Transverse colon (tissue), 4 donors: ENCODE measurements around the gene CLASP2. TPM values are rescaled to one million over a fixed set of nuclear protein-coding genes. Genes with fewer than 3 reads are reported as not detected.

Source experiments
- DNase-seq: peaks from one replicate; pipeline ENCODE4 v3.0.0-alpha.2; 2019
- H3K27ac ChIP-seq, 4 donors: fragments of 200-600 bp; sonication (generic); 2 replicates each; pipeline ENCODE4 v1.5.1; 2016 to 2018; ENCODE audit warnings: inconsistent platforms in 4 of 4
- H3K27me3 ChIP-seq: fragments of 200-600 bp; sonication (generic); 2 replicates; pipeline ENCODE4 v1.5.1; 2017; ENCODE audit warnings: inconsistent platforms
- H3K36me3 ChIP-seq, 4 donors: fragments of 200-600 bp; sonication (generic); 2 replicates each; pipeline ENCODE4 v1.5.1; 2017 to 2019; ENCODE audit warnings: inconsistent platforms in 4 of 4
- H3K4me1 ChIP-seq, 4 donors: fragments of 200-600 bp; sonication (generic); 2 replicates each; pipeline ENCODE4 v1.5.1; 2017 to 2020; ENCODE audit warnings: inconsistent platforms in 4 of 4
- H3K4me3 ChIP-seq, 4 donors: fragments of 200-600 bp; sonication (generic); 1 replicate in 1 of 4; 2 replicates in 3 of 4; pipeline versions ENCODE4 v1.5.1 to v1.6.1; 2017 to 2019; ENCODE audit warnings: inconsistent platforms in 4 of 4
- H3K9me3 ChIP-seq, 2 donors: fragments of 200-600 bp; sonication (generic); 2 replicates each; pipeline ENCODE4 v1.5.1; 2017 to 2019; ENCODE audit warnings: inconsistent platforms in 2 of 2
- EP300 ChIP-seq: sonication (generic); formaldehyde crosslinking; IDR thresholded peaks from one replicate; pipeline ENCODE4 v1.6.1; 2017; ENCODE audit warnings: antibody characterized with exemption, low read depth
- POLR2A ChIP-seq: fragments of 450-650 bp; IDR thresholded peaks from one replicate; pipeline ENCODE4 v1.6.1; 2016; ENCODE audit warnings: antibody characterized with exemption, mild to moderate bottlenecking, moderate library complexity
- POLR2AphosphoS5 ChIP-seq, 3 donors: sonication (generic); formaldehyde crosslinking; IDR thresholded peaks; one replicate each; pipeline ENCODE4 v1.6.1; 2016; ENCODE audit warnings: antibody characterized with exemption in 3 of 3
- WGBS, 2 donors: methylation state at CpG; one replicate each; pipeline ENCODE4 v1.1.5; 2018; ENCODE audit warnings: low coverage in 1 of 2; 5-methylcytosine and 5-hydroxymethylcytosine counted together
- in situ Hi-C, 4 donors: fragments of 200-750 bp; cut with MboI; loops; one replicate each; pipeline versions ENCODE4 v1.15.0 to v1.15.1; 2017; ENCODE audit warnings: low sequenced_read_pairs in 3 of 4, low pct_ligation_motif_present in 1 of 4, low pct_unique_long_range_greater_than_20kb in 1 of 4
- intact Hi-C: fragments of 100-400 bp; cut with DNase I; formaldehyde crosslinking; loops from one replicate; pipeline ENCODE4 v1.15.1; 2023; ENCODE audit warnings: low total_unique reads
- total RNA-seq, 4 donors: library from RNA; depleted of rRNA; stranded (reverse); fragments of >200 nt; gene quantifications; one replicate each; pipeline ENCODE4 v1.1.0, GENCODE V29; 2016
- TF ChIP-seq, protein P1 (sequence below), 5 experiments: fragments of 200-600 bp in 3 of 5; fragments of 450-650 bp in 2 of 5; sonication (generic) in 3 of 5; IDR thresholded peaks; 1 replicate in 2 of 5; 2 replicates in 3 of 5; pipeline ENCODE4 v1.5.1; 2016 to 2017; ENCODE audit warnings: antibody characterized with exemption in 5 of 5, inconsistent platforms in 3 of 5, mild to moderate bottlenecking in 2 of 5, moderate library complexity in 1 of 5

Gene CLASP2
- total RNA-seq, 4 donors from 2014 or later: 50.0 to 119 (median 56.6) TPM

DNA sequence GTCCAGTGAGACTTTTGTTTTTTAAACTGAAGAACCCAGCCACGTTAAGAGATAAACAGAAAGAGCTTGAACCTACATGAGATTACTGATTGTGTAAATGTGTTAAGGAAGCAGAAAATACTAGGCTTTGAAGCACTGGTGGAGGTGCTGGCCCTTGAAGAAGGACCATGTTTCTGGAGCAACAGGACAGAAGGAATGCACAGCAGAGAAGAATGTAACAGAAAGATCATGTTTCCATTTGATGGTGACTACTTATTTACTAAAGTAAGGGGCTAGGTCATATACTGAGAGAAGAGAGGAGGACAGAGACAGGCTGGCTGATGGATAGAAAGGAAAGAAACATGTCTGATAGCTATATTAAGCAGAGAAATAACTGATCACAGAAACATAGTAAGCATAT, 88.8 kb downstream of the CLASP2 start:
- no peak overlapping the region for H3K4me3 ChIP-seq
- TF ChIP-seq POLR2A: no peak
- no peak for TF ChIP-seq POLR2AphosphoS5 (IDR thresholded peaks at IDR 0.05)
- TF ChIP-seq, protein P1, sequence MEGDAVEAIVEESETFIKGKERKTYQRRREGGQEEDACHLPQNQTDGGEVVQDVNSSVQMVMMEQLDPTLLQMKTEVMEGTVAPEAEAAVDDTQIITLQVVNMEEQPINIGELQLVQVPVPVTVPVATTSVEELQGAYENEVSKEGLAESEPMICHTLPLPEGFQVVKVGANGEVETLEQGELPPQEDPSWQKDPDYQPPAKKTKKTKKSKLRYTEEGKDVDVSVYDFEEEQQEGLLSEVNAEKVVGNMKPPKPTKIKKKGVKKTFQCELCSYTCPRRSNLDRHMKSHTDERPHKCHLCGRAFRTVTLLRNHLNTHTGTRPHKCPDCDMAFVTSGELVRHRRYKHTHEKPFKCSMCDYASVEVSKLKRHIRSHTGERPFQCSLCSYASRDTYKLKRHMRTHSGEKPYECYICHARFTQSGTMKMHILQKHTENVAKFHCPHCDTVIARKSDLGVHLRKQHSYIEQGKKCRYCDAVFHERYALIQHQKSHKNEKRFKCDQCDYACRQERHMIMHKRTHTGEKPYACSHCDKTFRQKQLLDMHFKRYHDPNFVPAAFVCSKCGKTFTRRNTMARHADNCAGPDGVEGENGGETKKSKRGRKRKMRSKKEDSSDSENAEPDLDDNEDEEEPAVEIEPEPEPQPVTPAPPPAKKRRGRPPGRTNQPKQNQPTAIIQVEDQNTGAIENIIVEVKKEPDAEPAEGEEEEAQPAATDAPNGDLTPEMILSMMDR (IDR thresholded peaks at IDR 0.05): no peak
- no peak for TF ChIP-seq EP300
- intact Hi-C loops (no loop called here), in situ Hi-C loops (no loop called here)
- WGBS, 2 donors: 71 to 72% methylated on average over 1 of the region's 1 CpG
- no peak overlapping the region for H3K27ac ChIP-seq
- H3K4me1 ChIP-seq: no peaks in the 10 kb centered on the region
- no peaks in the 10 kb centered on the region for H3K27me3 ChIP-seq
- peaks cover 0 to 16% (median 3%) of the 10 kb centered on the region in 4 donors for H3K36me3 ChIP-seq
- DNase-seq: no peak
- H3K9me3 ChIP-seq: no peaks in the 10 kb centered on the region

- Histone ChIP-seq H3K36me3 (peaks cover 0 to 19% (median 3%) of the 10 kb centered on the region in 4 donors), H3K27ac (no peak overlapping the region), H3K4me3 (no peak overlapping the region), H3K4me1 (no peaks in the 10 kb centered on the region), H3K9me3 (no peaks in the 10 kb centered on the region), H3K27me3 (no peaks in the 10 kb centered on the region)
- TF ChIP-seq POLR2A (no peak), EP300 (no peak), POLR2AphosphoS5 (IDR thresholded peaks at IDR 0.05) (no peak)
- TF ChIP-seq, protein P1 (IDR thresholded peaks at IDR 0.05): no peak
- no peak for DNase-seq
- intact Hi-C loops: no loop called here
- in situ Hi-C loops: no loop called here
Measured at GRCh38 chr3:33624756-33625155, 93.3 kb downstream of the CLASP2 start.

- H3K9me3 ChIP-seq: no peaks in the 10 kb centered on the region
- intact Hi-C loops: no loop called here
- H3K27ac ChIP-seq: no peak overlapping the region
- no peak for DNase-seq
- WGBS, 2 donors: 93 to 100% methylated on average over 1 of the region's 1 CpG
- no peaks in the 10 kb centered on the region for H3K27me3 ChIP-seq
- H3K36me3 ChIP-seq: peaks cover 0 to 5% (median 0%) of the 10 kb centered on the region in 4 donors
- TF ChIP-seq POLR2AphosphoS5 (IDR thresholded peaks at IDR 0.05): no peak
- TF ChIP-seq, protein P1 (IDR thresholded peaks at IDR 0.05): no peak
- TF ChIP-seq POLR2A: no peak
- no peak for TF ChIP-seq EP300
- no peak overlapping the region for H3K4me3 ChIP-seq
- in situ Hi-C loops: no loop called here
- no peaks in the 10 kb centered on the region for H3K4me1 ChIP-seq
Measured at GRCh38 chr3:33613041-33613440, 105.0 kb downstream of the CLASP2 start.

DNA sequence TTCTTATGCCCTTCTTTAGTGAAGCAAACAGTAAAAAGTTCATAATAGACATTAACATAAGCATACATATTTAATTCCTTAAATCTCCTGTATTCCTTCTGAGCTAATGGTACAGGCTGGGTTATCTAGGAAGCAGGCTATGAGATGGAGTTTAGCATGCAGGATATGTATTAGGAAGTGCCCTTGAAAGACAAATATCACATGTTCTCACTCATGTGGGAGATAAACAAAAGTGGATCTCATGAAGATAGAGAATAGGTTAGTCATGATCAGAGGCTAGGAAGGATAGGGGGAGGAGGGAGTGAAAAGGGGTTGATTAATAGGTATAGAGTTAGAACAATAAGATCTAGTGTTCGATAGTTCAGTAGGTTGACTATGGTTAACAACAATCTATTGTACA, 105.4 kb downstream of the CLASP2 start:
- TF ChIP-seq POLR2A (no peak), EP300 (no peak), POLR2AphosphoS5 (IDR thresholded peaks at IDR 0.05) (no peak)
- TF ChIP-seq, protein P1 (IDR thresholded peaks at IDR 0.05): no peak
- in situ Hi-C loops: no loop called here

More for the DNA sequence above, 105.4 kb downstream of the CLASP2 start:
- intact Hi-C loops: no loop called here
- DNase-seq: no peak
- Histone ChIP-seq H3K36me3 (peaks cover 0 to 5% (median 0%) of the 10 kb centered on the region in 4 donors), H3K4me3 (no peak overlapping the region), H3K27me3 (no peaks in the 10 kb centered on the region), H3K4me1 (no peaks in the 10 kb centered on the region), H3K27ac (no peak overlapping the region), H3K9me3 (no peaks in the 10 kb centered on the region)
- WGBS, 2 donors: 71 to 88% methylated on average over 1 of the region's 1 CpG
